Stimulated activated CD8-positive, alpha-beta memory T cell treated with anti-CD3 and anti-CD28 coated beads, Interleukin-4, amount 100 ng/mL, for 1 hour (primary cell): ENCODE measurements around the gene P4HB.
"Not testable (repeated sequence)": the region's sequence is repeated elsewhere in the genome, so short reads cannot be mapped to it uniquely, and the experiment has no call there.

Experiments
- DNase-seq, 2 donors: peaks; one replicate each; pipeline ENCODE4 v3.0.0-alpha.2; 2020; ENCODE audit warnings: low read depth in 2 of 2, low spot score in 1 of 2

P4HB gene

GRCh38 chr17:81846743-81847689 lies 13.3 kb downstream of the P4HB start:
- DNase-seq = no peak

GRCh38 chr17:81845881-81846742 lies 14.2 kb downstream of the P4HB start:
- DNase-seq = no peak

DNA sequence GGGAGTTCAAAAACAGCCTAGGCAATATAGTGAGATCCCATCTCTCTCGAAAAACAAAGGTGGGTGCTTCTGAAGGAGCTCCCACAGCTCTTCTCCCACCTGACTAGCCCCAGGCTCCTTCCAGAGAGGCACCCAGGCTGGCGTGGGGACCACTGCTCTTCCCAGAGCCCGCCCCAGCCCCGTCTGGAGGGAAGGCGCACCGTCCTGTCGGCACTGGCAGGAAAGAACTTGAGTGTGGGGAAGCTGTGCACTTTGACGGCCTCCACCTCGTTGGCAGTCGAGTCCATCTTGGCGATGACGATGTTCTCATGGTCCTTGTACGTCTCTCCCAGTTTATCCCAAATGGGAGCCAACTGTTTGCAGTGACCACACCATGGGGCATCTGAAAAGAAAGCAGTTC lies 15.0 kb downstream of the P4HB start:
- DNase-seq = no peak

DNA sequence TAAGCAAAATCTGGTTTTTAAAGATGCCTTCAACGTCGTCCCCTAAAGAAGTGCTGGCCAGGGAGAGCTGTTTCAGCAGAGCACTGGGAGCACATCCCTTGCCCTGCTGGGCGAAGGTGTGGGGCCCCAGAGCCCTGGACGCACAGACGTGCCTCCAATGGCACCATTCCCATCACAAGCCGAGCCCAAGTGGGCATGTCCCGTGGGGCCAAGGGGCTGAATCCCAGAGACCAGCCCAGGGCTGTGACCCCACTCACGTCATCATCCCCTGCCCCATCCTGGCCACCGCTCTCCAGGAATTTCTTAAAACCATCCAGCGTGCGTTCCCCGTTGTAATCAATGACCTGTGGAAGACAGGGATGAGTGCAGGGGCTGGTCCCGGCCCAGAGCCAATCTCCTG lies 15.4 kb downstream of the P4HB start:
- DNase-seq = no peak

DNA sequence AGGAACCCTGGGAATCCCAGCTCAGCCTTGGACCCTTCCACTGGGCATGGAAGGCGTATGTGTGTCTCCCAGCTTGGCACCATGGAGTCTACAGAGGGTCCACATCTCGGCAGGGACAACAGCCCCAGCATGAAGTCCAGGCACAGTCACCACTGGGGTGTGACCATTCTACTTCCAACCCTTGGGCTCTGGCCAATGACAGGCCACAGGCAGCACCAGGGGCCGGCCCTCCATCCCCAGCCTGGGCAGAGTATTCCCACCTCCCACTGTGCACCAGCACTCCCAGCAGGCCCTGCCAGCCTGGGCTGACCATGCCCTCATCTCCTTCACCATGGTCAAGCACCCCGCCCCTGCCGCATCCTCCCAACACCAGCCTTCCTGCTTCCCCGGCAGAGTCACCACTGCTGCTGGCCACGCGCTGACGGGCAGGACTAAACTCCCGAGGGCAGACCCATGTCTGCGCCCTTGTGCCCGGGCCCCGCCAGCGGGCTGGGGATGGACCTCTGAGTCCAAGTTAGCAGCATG lies 15.9 kb downstream of the P4HB start:
- DNase-seq = no peak

DNA sequence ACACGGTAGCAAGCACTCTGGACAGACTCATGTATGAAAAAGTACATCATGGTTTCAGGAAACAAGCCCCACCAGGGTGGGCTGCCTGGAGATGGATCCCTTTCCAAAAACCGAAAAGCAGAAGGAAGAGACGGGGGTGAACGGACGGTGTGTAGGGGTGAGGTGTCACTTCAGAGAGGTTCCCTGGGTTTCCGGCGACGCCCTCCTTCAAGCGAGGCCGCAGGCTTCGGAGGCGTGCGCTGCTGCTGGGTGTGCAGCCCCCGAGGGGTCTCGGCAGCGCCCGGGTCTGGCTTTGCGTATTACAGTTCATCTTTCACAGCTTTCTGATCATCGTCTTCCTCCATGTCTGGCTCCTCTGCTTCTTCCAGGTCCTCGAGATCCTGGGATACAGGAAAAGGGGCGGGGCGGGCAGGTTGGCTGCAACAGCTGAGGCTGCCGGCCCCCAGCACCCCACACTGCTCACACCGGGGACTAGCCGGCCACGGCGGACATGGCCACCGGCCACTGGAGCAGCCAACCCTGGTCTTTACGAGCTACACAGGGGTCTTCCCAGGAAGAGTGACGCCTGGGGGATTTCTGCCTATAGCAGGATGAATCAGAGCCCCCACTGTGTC lies 16.5 kb downstream of the P4HB start:
- no peak for DNase-seq

GRCh38 chr17:81842725-81843504 lies 17.4 kb downstream of the P4HB start:
- DNase-seq = no peak

DNA sequence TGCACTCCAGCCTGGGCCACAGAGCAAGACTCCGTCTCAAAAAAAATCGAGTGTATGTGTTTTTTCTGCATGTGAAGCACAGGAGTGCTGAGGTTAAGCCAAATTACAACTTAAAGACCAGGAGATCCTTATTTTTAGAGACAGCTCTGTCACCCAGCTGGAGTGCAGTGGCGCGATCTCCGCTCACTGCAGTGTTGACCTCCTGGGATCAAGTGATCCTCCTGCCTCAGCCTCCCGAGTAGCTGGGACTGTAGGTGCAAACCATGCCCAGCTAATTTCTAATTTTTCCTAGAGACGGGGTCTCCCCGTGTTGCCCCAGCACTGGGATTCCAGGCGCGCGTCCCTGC lies 18.0 kb downstream of the P4HB start:
- DNase-seq = no peak

GRCh38 chr17:81841866-81842265 lies 18.5 kb downstream of the P4HB start:
- no peak for DNase-seq

DNA sequence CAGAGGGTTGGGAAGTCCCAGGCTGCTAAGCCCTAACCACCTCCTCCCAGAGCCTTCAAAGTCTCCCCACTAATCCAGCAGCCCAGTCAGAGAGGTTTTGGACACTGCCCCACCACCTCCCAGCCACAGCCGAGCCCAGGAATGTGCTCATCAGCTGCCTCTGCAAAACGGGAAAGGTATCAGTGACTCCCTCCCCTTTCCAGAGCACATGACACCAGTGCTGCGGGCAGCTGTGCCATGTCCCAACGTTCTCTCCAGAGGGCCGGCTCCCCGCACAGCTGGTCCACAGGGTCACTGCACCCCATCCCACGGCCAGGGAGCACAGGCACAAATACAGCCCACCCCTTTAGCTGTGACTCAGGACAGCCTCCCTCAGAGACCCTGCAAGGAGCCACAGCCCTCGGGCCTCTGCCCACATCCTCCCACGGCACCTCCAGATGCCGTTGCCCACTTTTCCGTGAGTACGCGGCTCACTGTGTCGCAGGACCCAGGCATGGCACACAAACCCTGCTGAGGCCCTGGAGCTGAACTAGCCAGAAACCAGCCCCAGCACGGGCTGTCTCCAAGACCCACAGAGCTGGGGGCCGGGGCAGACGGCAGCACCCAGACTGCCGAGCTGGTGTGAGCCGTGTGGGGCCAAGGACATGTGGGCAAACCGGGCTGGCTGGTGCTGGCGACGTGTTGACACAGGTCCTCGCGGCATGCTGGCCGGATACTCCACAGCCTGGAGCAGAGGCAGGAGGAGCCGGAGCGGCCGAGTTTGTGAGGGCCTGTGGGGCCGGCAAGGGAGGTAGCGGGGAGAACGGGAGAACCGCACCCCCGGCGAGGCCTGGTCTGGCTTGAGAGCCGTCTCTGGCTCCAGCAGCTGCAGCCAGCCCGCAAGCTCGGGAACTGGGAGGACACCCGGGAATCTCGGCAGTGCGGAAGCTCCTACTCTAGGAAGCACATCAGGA lies 19.2 kb downstream of the P4HB start:
- DNase-seq = no peak

- not testable (repeated sequence) for DNase-seq
These were observed 20.3 kb downstream of the P4HB start for GRCh38 chr17:81840059-81840458.

DNA sequence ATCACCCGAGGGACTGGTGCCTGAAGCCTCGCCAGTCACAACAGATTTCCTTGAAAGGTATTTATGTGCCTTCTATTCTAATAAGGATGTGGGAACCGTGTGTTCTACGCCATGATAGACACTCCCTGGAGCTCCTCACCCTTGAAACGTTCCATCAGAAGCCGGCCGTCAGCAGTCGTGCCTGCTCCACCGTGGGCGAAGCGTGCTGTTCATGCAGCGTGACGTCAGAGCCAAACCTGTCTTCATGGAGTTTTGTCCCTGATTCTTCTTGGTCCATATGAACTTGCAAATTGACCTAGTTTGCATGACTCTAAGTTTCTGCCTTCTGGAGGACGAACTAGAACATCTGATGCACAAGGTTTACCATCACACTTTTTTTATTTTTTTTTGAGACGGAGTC lies 21.0 kb downstream of the P4HB start:
- no peak for DNase-seq

- DNase-seq = no peak
These were observed 21.5 kb downstream of the P4HB start for GRCh38 chr17:81838753-81839255.

- no peak for DNase-seq
These were observed 22.7 kb downstream of the P4HB start for GRCh38 chr17:81837641-81838040.

DNA sequence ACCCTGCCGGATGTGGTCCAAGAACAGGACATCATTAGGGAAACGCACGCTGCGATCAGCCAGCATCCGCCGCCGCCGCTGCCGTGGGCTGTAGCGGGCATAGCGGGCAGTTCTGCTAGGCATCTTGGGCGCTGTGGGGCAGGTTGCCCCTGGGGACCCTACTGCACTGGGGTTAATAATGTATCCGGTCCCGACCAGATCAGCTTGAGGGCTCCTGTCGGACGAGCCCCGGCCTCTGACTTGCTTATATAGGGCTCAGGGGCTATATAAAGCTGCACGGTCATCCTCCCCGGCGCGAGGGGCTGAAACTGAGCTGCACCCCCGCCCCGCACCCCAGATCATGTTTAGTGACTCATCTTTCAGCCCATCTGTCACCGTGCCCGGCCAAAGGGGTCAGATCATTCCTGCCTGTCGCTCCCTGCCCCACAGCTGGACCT lies 25.5 kb downstream of the P4HB start, which contains the start of gene PPP1R27:
PPP1R27 (minus strand) TSS at position 220 of the 437 bp plus-strand sequence; CDS start at position 123, 97 bp downstream.
- DNase-seq = no peak

- DNase-seq = no peak
These were observed 26.2 kb downstream of the P4HB start for GRCh38 chr17:81833921-81834830.

GRCh38 chr17:81833160-81833920 lies 27.0 kb downstream of the P4HB start, which contains the start of gene MCRIP1:
MCRIP1 (minus strand) TSS chr17:81833291; CDS start chr17:81824506, 8,785 bp downstream.
- DNase-seq = peak; percentile 85 to 89
